ENCODE results near the gene NODAL.
A peak's percentile ranks its signal among the peaks of the same experiment; 100 is the strongest.

GRCh38 chr10:70405037-70405824 lies 36.2 kb downstream of the NODAL start:
- TF ChIP-seq CTCF (IDR thresholded peaks at IDR 0.05; ENCODE audit: poor library complexity, severe bottlenecking) = no peak
- no peak for TF ChIP-seq SMC3 (conservative IDR thresholded peaks at IDR 0.05; ENCODE audit: poor library complexity)
- no peak for TF ChIP-seq EZH2 (IDR thresholded peaks at IDR 0.05; ENCODE audit: borderline replicate concordance, insufficient read depth, low read length, poor library complexity, severe bottlenecking)
- TF ChIP-seq RAD21 (conservative IDR thresholded peaks at IDR 0.05) = no peak
- no peak for TF ChIP-seq EP300 (conservative IDR thresholded peaks at IDR 0.05; ENCODE audit: poor library complexity, severe bottlenecking)
- peak; percentile 8 for TF ChIP-seq REST (IDR thresholded peaks at IDR 0.05; ENCODE audit: borderline replicate concordance)
- TF ChIP-seq MXI1 (conservative IDR thresholded peaks at IDR 0.05; ENCODE audit: poor library complexity, severe bottlenecking) = no peak
- TF ChIP-seq POLR2AphosphoS5 (IDR thresholded peaks at IDR 0.05) = no peak

All from neural cell (in vitro differentiated cells).